Uterus (tissue), 2 donors: ENCODE results near the gene HSPBP1.

ENCODE experiments used
- CTCF ChIP-seq, 4 experiments: fragments of 200-600 bp in 2 of 4; fragments of 450-650 bp in 2 of 4; sonication (generic) in 2 of 4; IDR thresholded peaks; one replicate each; pipeline ENCODE4 v1.5.1; 2016 to 2019; ENCODE audit warnings: antibody characterized with exemption in 4 of 4, mild to moderate bottlenecking in 2 of 4, moderate library complexity in 1 of 4
- POLR2A ChIP-seq, 2 donors: fragments of 450-650 bp; IDR thresholded peaks; one replicate each; pipeline ENCODE4 v1.6.1; 2016; ENCODE audit warnings: antibody characterized with exemption in 2 of 2, mild to moderate bottlenecking in 1 of 2, moderate library complexity in 1 of 2

GRCh38 chr19:55252760-55253663 is 26.9 kb downstream of the HSPBP1 start:
- no peak for TF ChIP-seq CTCF (IDR thresholded peaks at IDR 0.05)
- TF ChIP-seq POLR2A (IDR thresholded peaks at IDR 0.05), result no peak
